ENCODE measurements around the gene RC3H1.

GRCh38 chr1:174018565-174018964, 3.6 kb downstream of the RC3H1 start:
- TF ChIP-seq CTCF (IDR thresholded peaks at IDR 0.05) = no peak
- no peak for TF ChIP-seq EZH2 (IDR thresholded peaks at IDR 0.05)
- TF ChIP-seq EZH2phosphoT487 (IDR thresholded peaks at IDR 0.05) = no peak

Measured in neural progenitor cell (in vitro differentiated cells).